ENCODE results near the gene C17orf100.
"Not testable (repeated sequence)": the region's sequence is repeated elsewhere in the genome, so short reads cannot be mapped to it uniquely, and the experiment has no call there.

C17orf100 gene

GRCh38 chr17:6670571-6670970 lies 19.0 kb downstream of the C17orf100 start:
- DNase-seq = no peak

DNA sequence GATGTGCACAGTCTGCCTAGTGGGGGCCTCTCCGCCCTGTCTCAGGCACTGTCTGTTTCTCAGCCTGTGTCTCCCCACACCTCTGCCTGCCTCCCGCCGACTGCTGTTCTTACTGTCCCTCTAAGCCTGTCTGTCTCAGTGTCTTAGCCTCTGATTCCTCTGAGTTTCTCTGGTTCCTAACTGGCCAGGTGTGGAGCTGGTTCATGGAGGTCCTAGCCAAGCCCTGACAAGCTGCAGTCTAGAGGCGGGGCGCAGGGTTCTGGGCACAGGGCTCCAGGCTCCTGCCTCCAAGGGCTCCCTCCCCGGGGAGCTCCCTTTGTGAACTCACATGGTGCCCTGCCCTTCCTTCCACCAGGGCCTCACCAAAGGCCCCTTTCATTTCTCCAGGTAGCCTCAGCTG lies 19.4 kb downstream of the C17orf100 start:
- DNase-seq = no peak

DNA sequence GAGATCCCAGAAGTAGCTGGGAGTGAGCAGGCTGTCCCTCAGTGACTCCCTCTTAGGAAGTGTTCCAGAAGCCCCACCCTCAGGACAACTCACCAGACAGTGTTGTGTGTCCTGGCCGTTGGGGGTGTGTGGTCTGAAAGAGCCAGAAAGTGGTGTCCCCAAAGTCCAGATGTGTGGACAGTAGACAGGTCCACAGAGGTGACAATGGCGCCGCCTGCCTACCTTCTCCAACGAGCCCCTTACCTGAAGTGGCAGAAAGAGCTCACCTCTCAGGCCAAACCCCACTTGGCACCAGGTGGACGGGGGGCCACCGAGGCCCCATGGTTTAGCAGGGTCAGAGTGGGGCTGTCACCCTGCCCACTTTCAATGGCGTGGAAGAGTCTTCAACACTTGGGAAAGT lies 19.9 kb downstream of the C17orf100 start:
- DNase-seq = no peak

- DNase-seq = no peak
These were observed 23.0 kb downstream of the C17orf100 start for GRCh38 chr17:6674586-6674985.

DNA sequence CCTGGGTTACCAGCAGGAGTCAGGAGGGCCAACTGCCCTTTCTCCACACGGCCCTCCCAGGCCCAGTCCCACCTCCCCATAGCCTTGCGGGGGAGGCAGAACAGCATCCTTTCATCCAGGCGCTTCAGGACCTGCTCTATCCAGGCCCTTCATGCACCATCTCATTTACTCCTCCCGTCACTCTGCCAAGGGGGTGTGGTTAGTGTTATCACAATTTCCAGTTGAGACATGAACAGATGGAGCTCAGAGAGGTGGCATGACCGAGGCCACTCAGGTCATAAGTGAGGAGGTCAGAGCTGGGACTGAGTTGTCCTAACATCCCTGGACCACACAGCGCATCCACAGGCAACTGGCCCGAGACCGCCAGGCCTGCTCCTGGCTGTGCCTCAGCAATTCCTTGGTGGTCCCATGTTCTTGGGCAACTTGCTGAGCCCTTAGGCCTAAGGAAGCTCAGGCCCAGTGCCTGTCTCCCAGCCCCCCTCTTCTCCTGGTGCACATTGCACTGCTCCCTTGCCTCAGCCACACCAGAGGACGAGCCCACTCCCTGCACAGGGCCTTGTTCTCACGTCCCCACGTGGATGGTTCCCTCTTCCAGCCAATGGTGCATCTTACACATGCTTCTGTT lies 23.8 kb downstream of the C17orf100 start:
- DNase-seq = no peak

DNA sequence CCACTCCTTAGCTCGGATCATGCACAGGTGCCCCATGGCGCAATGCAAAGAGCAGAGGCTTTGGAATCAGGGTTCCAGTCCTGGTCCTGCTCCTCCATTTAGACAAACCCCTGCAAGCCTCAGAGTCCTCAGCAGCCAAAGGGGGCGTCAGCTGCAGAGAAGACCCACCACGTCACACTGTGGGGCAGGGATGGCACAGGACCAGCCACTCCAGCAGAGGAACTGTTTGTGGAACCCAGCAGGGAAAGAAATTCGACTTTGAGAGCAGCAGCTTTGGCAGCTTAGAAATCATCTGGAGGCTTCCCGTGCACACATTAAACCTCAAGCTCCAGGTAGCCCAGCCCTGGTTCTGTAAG lies 25.2 kb downstream of the C17orf100 start:
- DNase-seq = no peak

- no peak for DNase-seq
These were observed 25.7 kb downstream of the C17orf100 start for GRCh38 chr17:6677158-6677831.

- DNase-seq = no peak
These were observed 26.4 kb downstream of the C17orf100 start for GRCh38 chr17:6677946-6678345.

DNA sequence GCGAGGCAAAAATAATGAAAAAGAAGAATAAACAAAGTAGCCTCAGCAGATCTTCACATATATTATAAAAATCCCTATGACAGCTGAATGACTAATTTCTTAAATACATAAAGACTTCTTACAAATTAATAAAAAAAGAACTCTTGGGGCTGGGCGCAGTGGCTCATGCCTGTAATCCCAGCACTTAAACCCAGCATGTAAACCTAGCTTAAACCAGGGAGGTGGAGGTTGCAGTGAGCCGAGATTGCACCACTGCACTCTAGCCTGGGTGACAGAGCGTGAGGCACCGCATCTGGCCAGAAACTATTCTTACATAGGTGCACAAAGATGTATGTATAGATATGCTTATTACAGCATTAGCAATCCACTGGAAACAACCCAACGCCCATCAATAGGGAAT lies 27.7 kb downstream of the C17orf100 start:
- no peak for DNase-seq

DNA sequence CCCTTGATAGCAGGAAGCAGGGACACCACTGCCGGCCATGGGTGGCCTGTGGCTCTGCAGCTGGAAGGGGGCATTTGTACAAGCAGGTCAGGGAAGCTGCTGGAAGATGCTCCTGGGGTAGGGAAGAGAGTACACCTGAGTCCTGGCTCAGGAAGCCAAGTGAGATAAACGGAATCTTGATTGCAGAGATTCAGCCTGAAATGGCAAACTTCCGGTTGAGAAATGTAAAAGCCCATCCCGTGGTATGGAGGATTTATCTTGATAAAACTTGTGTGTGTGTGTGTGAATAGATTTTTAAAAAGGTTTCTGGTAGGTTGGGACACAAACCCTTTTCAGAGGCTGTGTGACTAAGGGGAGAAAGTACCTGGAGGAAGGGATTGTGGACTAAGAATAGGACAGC lies 29.6 kb downstream of the C17orf100 start:
- no peak for DNase-seq

DNA sequence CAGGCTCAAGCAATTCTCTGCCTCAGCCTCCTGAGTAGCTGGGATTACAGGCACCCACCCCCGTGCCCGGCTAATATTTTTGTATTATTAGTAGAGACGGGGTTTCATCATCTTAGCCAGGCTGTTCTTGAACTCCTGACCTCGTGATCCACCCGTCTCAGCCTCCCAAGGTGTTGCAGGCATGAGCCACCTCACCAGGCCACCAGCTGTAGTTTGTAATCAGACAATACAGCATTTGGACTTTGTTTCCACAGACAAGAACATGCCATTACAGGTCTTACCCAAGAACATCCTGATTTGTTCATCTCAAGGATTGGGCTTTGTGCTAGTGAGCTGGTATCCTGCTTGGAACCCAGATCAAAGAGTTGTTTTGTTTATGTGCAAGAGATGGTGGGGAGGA lies 30.1 kb downstream of the C17orf100 start:
- DNase-seq = no peak

DNA sequence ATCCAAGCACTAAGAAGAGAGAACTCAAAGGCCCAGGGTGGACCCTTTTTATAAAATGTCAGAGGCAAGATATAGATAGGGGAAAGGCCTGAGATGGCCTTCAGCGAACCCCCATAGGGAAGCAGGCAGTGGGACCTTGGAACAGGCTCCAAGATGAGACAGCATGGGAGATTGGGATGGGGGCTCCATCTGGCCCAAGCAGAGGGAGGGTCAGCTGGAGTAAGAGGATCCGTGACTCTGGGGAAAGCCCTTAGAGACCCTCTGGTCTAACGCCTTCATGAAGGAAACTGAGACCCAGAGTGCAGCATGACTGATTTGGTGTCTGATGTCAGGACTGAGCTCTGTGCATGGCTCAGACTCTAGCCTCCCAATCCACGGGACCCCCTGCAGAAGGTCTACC lies 30.8 kb downstream of the C17orf100 start:
- no peak for DNase-seq

DNA sequence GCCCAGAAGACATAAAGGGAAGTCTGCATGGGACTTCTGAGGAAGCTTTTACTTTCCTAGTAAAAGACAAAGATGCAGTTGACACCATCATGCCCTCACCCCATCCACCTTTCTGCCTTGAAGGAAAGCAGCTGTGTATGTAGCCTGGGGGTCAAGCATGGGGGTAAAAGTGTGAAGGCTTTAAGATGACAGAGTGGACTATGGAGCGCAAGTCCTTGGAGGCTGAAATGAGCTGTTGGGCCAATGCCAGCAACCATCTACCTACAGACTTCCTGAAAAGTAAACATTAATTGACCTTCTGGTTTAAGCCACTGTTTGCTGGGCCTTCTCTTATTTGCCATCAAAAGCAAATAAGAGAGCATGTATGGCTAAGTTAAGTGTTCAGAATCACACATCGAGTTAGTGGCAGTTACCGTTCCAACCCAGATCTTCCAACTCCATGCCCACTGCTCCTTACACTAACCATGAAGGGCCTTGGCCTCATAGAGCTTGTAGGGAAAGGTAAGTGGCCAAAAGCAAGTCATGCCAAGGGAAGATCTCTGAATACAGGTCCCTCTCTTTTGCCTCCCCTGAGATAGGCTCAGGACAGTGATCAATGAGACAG lies 31.6 kb downstream of the C17orf100 start:
- DNase-seq = no peak

- no peak for DNase-seq
These were observed 32.3 kb downstream of the C17orf100 start for GRCh38 chr17:6683730-6684459.

GRCh38 chr17:6684460-6684783 lies 32.9 kb downstream of the C17orf100 start:
- DNase-seq = no peak

DNA sequence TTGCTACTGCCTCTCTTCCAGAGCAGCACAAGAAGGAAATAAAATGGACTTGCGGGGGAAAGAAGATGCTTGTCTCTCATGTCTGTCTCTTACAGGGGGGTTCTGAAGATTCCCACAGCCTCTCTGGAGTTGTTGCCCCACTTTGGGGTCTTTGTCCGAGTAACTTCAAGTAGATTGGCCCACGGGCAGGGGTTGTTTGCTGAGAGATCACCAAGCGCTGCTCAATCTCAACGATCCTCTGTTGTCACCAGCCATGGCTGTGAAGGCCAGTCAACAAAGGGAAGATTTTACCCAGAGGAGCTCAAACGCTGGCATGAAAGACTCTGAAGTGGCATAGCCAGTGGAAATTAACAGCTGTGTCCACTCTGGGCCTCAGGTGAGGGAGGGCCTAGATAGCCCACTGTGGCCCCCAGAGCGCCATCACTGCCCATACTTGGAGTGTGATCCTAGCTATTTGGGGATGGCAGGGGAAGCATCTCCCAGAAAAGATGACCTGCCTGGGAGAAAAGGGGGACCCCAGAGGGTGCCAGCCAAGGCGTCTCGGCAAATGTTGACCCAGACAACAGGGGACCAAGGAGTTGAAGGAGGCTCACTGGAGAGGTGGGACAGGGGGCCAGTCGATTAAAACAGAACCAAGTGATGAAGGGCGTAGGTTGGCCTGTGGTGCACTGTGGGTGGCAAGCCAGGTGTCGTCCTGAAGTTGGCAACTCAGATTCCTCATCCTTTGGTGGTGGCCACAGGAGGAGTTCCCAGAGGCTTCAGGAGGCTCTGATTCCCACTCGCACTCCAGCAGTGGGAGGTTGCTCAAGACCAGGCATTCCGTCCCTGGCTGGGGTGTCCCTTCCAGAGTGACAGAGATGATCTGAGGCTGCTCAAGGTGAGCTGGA lies 33.6 kb downstream of the C17orf100 start:
- DNase-seq = no peak

- no peak for DNase-seq
These were observed 34.5 kb downstream of the C17orf100 start for GRCh38 chr17:6686026-6686425.

DNA sequence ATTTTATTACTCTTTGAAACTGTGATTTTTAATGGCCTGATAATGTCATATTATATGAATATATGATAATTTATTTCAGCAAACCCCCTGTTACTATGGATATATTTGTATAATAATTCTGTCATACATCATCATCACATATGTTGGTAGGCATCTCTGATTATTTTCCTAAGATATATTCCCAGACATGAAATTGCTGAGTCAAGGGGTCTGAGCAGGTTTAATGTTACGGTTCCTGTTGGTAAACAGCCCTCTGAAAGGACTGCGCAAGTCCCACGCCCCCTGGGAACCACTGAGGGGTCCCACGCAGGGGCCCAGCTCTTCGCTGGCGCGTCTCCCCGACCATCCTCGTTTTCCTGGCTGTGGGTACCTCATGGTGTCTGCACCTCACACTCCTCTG lies 37.4 kb downstream of the C17orf100 start:
- no peak for DNase-seq

GRCh38 chr17:6690641-6691040 lies 39.1 kb downstream of the C17orf100 start:
- no peak for DNase-seq

- DNase-seq = no peak
These were observed 40.0 kb downstream of the C17orf100 start for GRCh38 chr17:6691546-6691945.

DNA sequence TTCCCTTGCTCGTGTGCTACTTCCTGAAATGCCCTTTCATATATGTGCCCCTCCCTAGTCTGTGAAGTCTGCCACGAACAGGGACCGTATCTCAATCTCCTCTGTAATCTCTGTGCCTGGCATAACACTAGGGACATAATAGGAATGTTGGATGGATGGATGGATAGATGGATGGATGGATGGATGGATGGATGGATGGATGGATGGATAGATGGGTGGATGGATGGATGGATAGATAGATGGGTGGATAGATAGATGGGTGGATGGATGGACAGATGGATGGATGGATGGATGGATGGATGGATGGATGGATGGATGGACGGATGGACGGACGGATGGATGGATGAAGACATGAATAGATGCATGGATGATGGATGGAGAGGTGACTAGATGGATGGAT lies 40.4 kb downstream of the C17orf100 start:
- not testable (repeated sequence) for DNase-seq

GRCh38 chr17:6695051-6695450 lies 43.5 kb downstream of the C17orf100 start:
- DNase-seq = no peak

DNA sequence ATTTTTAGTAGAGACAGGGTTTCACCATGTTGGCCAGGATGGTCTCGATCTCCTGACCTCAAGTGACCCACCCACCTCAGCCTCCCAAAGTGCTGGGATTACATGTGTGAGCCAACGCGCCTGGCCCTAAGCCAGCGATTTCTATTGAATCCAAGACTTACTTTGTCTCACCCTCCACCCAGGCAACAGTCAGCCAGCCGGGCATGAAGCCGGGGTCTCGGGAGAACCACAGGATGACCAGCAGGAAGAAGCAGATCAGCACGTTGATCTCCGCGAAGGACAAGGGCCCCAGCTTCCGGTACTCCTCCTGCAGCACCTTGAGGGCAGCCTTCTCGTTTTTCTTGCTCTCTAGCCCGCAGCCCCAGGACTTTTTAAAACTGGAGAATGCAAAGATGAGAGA lies 44.0 kb downstream of the C17orf100 start:
- no peak for DNase-seq

All from activated CD4-positive, alpha-beta T cell treated with anti-CD3 and anti-CD28 coated beads, Interleukin-2, amount 50 U/mL, for 4 hours (primary cell).